Stomach (tissue), 4 donors: ENCODE data around the gene COPB1.
A peak's percentile ranks its signal among the peaks of the same experiment; 100 is the strongest.

Experiments used
- CTCF ChIP-seq, 7 experiments: fragments of 450-650 bp in 4 of 7; fragments of 200-600 bp in 3 of 7; sonication (generic) in 3 of 7; IDR thresholded peaks; one replicate each; pipeline ENCODE4 v1.5.1; 2016 to 2019; ENCODE audit warnings: antibody characterized with exemption in 7 of 7, control low read depth in 2 of 7, mild to moderate bottlenecking in 1 of 7
- EP300 ChIP-seq: sonication (generic); formaldehyde crosslinking; IDR thresholded peaks from one replicate; pipeline ENCODE4 v1.6.1; 2017; ENCODE audit warnings: antibody characterized with exemption
- POLR2A ChIP-seq, 4 donors: fragments of 450-650 bp; IDR thresholded peaks; one replicate each; pipeline ENCODE4 v1.6.1; 2016; ENCODE audit warnings: antibody characterized with exemption in 4 of 4, control low read depth in 2 of 4, mild to moderate bottlenecking in 1 of 4, moderate library complexity in 1 of 4

DNA sequence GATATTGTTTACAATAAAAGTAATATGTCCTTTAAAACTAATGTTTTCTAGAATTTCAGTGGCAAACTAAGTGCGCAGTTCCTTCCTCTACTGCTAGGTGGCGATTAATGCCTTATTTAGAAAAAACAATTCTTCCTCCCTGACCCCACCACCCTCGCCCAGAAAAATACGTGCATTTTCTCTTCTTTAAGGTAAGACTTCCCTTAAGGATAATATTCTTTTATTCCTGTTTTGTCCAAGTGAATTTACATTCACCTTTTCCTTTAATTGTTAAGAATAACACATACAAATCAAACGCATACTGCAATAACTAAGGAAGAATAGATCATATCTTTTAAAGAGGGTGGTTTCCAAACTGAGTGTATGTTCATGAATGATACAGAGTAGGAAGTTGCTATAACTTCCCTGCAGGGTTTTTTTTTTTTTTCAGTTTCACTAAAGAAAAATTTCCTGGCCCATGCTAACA is 37.6 kb upstream of the COPB1 start:
- TF ChIP-seq EP300 (no peak), POLR2A (IDR thresholded peaks at IDR 0.05) (no peak), CTCF (IDR thresholded peaks at IDR 0.05) (peak in 5 of 7 experiments; percentile 62 to 84 (median 78))
